Suppressor macrophage treated with lipopolysaccharide for 4 hours (primary cell): Measurements from ENCODE around the gene ZNF367.
"Not testable (repeated sequence)": the region's sequence is repeated elsewhere in the genome, so short reads cannot be mapped to it uniquely, and the experiment has no call there.

Source experiments
- DNase-seq: peaks from one replicate; pipeline ENCODE4 v3.0.0-alpha.2; 2020

The ZNF367 gene

GRCh38 chr9:96398582-96399324, 19.4 kb downstream of the ZNF367 start:
- no peak for DNase-seq

- no peak for DNase-seq
Measured at GRCh38 chr9:96395964-96396363, 22.2 kb downstream of the ZNF367 start.

GRCh38 chr9:96394832-96395496, 23.2 kb downstream of the ZNF367 start:
- no peak for DNase-seq

GRCh38 chr9:96392263-96392662, 25.9 kb downstream of the ZNF367 start:
- no peak for DNase-seq

- no peak for DNase-seq
Measured at GRCh38 chr9:96391021-96391765, 27.0 kb downstream of the ZNF367 start.

GRCh38 chr9:96388144-96388543, 30.0 kb downstream of the ZNF367 start:
- no peak for DNase-seq

GRCh38 chr9:96386157-96386556, 32.0 kb downstream of the ZNF367 start:
- DNase-seq: no peak

GRCh38 chr9:96383165-96383942, 34.8 kb downstream of the ZNF367 start, which contains the start of gene SLC35D2:
Gene SLC35D2 (minus strand): TSS chr9:96383711. CDS start chr9:96383634, 77 bp downstream.
- DNase-seq: peak; percentile 78

GRCh38 chr9:96382839-96383164, 35.4 kb downstream of the ZNF367 start:
- no peak for DNase-seq

GRCh38 chr9:96382175-96382574, 36.0 kb downstream of the ZNF367 start:
- DNase-seq: peak; percentile 34

GRCh38 chr9:96381696-96382095, 36.5 kb downstream of the ZNF367 start:
- DNase-seq: no peak

- no peak for DNase-seq
Measured at GRCh38 chr9:96381125-96381524, 37.0 kb downstream of the ZNF367 start.

GRCh38 chr9:96379461-96379860, 38.7 kb downstream of the ZNF367 start:
- no peak for DNase-seq

GRCh38 chr9:96378187-96378586, 40.0 kb downstream of the ZNF367 start:
- no peak for DNase-seq

GRCh38 chr9:96376891-96377874, 41.0 kb downstream of the ZNF367 start:
- DNase-seq: no peak

- DNase-seq: not testable (repeated sequence)
Measured at GRCh38 chr9:96375507-96375906, 42.7 kb downstream of the ZNF367 start.

GRCh38 chr9:96367943-96368342, 50.2 kb downstream of the ZNF367 start:
- DNase-seq: no peak

- no peak for DNase-seq
Measured at GRCh38 chr9:96363175-96363967, 54.8 kb downstream of the ZNF367 start.

- DNase-seq: not testable (repeated sequence)
Measured at GRCh38 chr9:96362119-96362518, 56.1 kb downstream of the ZNF367 start.

- DNase-seq: no peak
Measured at GRCh38 chr9:96361668-96362067, 56.5 kb downstream of the ZNF367 start.

GRCh38 chr9:96360976-96361375, 57.2 kb downstream of the ZNF367 start:
- no peak for DNase-seq
